Naive thymus-derived CD4-positive, alpha-beta T cell (primary cell): ENCODE measurements around the gene FBRSL1. TPM values are rescaled to one million over a fixed set of nuclear protein-coding genes. Genes with fewer than 3 reads are reported as not detected.

ENCODE experiments used
- ATAC-seq: fragments of 150-1000 bp; cut with Tn5 transposase; 2 replicates; pipeline ENCODE4 v1.10.0; 2021; ENCODE audit warnings: mild to moderate bottlenecking, moderate library complexity
- CTCF ChIA-PET: fragments of 350-600 bp; sonication (Branson Sonifier 250); formaldehyde crosslinking; loops from one replicate; lab custom pipeline; 2021; ENCODE audit warnings: antibody characterized with exemption; lab: Charles Lee
- POLR2A ChIA-PET: fragments of 350-600 bp; sonication (Branson Sonifier 250); formaldehyde crosslinking; loops from one replicate; lab custom pipeline; 2021; ENCODE audit warnings: antibody characterized with exemption, inconsistent platforms; lab: Charles Lee
- DNase-seq, 9 donors: peaks; one replicate each; pipeline versions ENCODE4 v3.0.0 to v3.0.0-alpha.2; 2020 to 2022; ENCODE audit warnings: mixed read lengths in 1 of 9
- H3K27ac ChIP-seq: one replicate; pipeline ENCODE4 v1.7.0; 2013; ENCODE audit warnings: mild to moderate bottlenecking, low read depth, low read length, moderate library complexity
- H3K27me3 ChIP-seq, 2 donors: one replicate each; pipeline ENCODE4 v1.7.0; 2013; ENCODE audit warnings: low read length in 2 of 2, mild to moderate bottlenecking in 2 of 2, moderate library complexity in 2 of 2; ENCODE audit not compliant: control insufficient read depth in 2 of 2, insufficient read depth in 2 of 2
- H3K36me3 ChIP-seq, 3 experiments: 1 replicate in 2 of 3; 2 replicates in 1 of 3; pipeline ENCODE4 v1.7.0; 2013; ENCODE audit warnings: low read length in 3 of 3, mild to moderate bottlenecking in 3 of 3, moderate library complexity in 1 of 3; ENCODE audit not compliant: insufficient read depth in 3 of 3, control insufficient read depth in 2 of 3
- H3K4me1 ChIP-seq, 2 donors: one replicate each; pipeline ENCODE4 v1.7.0; 2013; ENCODE audit warnings: low read length in 2 of 2, mild to moderate bottlenecking in 2 of 2, moderate library complexity in 1 of 2; ENCODE audit not compliant: control insufficient read depth in 2 of 2, insufficient read depth in 2 of 2
- H3K4me3 ChIP-seq: 2 replicates; pipeline ENCODE4 v1.7.0; 2013; ENCODE audit warnings: mild to moderate bottlenecking, low read length
- H3K9me3 ChIP-seq, 3 experiments: 1 replicate in 2 of 3; 2 replicates in 1 of 3; pipeline ENCODE4 v1.7.0; 2013; ENCODE audit warnings: low read length in 3 of 3; ENCODE audit not compliant: control insufficient read depth in 2 of 3
- H3K27ac Mint-ChIP-seq, 9 donors: one replicate each; pipeline ENCODE4 v1.8.0; 2020 to 2022; ENCODE audit warnings: mixed read lengths in 9 of 9, mild to moderate bottlenecking in 8 of 9, moderate library complexity in 5 of 9, inconsistent platforms in 2 of 9
- H3K27me3 Mint-ChIP-seq, 5 donors: one replicate each; pipeline ENCODE4 v1.8.0; 2021 to 2022; ENCODE audit warnings: mixed read lengths in 5 of 5, mild to moderate bottlenecking in 1 of 5
- H3K36me3 Mint-ChIP-seq, 5 donors: one replicate each; pipeline ENCODE4 v1.8.0; 2020 to 2022; ENCODE audit warnings: mixed read lengths in 5 of 5, mild to moderate bottlenecking in 3 of 5, inconsistent platforms in 1 of 5
- H3K4me1 Mint-ChIP-seq, 7 donors: one replicate each; pipeline ENCODE4 v1.8.0; 2020 to 2022; ENCODE audit warnings: mixed read lengths in 7 of 7, mild to moderate bottlenecking in 3 of 7, inconsistent platforms in 1 of 7
- H3K4me3 Mint-ChIP-seq, 10 donors: one replicate each; pipeline ENCODE4 v1.8.0; 2020 to 2022; ENCODE audit warnings: mild to moderate bottlenecking in 10 of 10, mixed read lengths in 10 of 10, moderate library complexity in 6 of 10, inconsistent platforms in 2 of 10
- H3K9me3 Mint-ChIP-seq, 11 donors: one replicate each; pipeline ENCODE4 v1.8.0; 2020 to 2022; ENCODE audit warnings: mixed read lengths in 11 of 11, mild to moderate bottlenecking in 4 of 11, inconsistent platforms in 1 of 11, moderate library complexity in 1 of 11
- intact Hi-C, 2 donors: fragments of 100-400 bp; cut with micrococcal nuclease; formaldehyde crosslinking; loops; one replicate each; pipeline ENCODE4 v1.15.1; 2023
- polyA plus RNA-seq, 2 donors: library from polyadenylated mRNA; unstranded; fragments of 300-500 nt; fragmentation: Illumina TruSeq; gene quantifications; one replicate each; pipeline ENCODE4 v1.2.3, GENCODE V29; 2021
- total RNA-seq, 6 experiments: library from RNA in 5 of 6; stranded (reverse) in 5 of 6; gene quantifications; 1 replicate in 5 of 6; 2 replicates in 1 of 6; pipeline ENCODE4 v1.2.3 and lab custom pipeline; 2021 to 2026

FBRSL1 gene
- total and polyA plus RNA-seq, 7 experiments from 2014 or later: 0.77 to 105 (median 90.9) TPM

GRCh38 chr12:132539016-132539773, 49.2 kb downstream of the FBRSL1 start:
- Mint-ChIP-seq H3K9me3 (peaks cover 0 to 14% (median 0%) of the 10 kb centered on the region in 11 donors), H3K27ac (no peak overlapping the region), H3K4me3 (no peak overlapping the region), H3K4me1 (peaks cover 1 to 19% (median 8%) of the 10 kb centered on the region in 7 donors), H3K36me3 (peaks cover 0 to 10% (median 0%) of the 10 kb centered on the region in 5 donors), H3K27me3 (no peaks in the 10 kb centered on the region)
- Histone ChIP-seq H3K27ac (no peak overlapping the region), H3K36me3 (peaks cover 0 to 4% (median 0%) of the 10 kb centered on the region in 3 experiments), H3K9me3 (no peaks in the 10 kb centered on the region), H3K27me3 (no peaks in the 10 kb centered on the region), H3K4me3 (no peak overlapping the region), H3K4me1 (peaks cover 0 to 3% of the 10 kb centered on the region in 2 donors)
- ChIA-PET POLR2A (no interaction called here), CTCF (no interaction called here)
- intact Hi-C loops: no loop called here
- DNase-seq: no peak
- ATAC-seq: no peak

GRCh38 chr12:132540436-132540835, 50.5 kb downstream of the FBRSL1 start:
- Histone ChIP-seq H3K27me3 (no peaks in the 10 kb centered on the region), H3K4me1 (peaks cover 0 to 3% of the 10 kb centered on the region in 2 donors), H3K4me3 (no peak overlapping the region), H3K36me3 (peaks cover 0 to 4% (median 0%) of the 10 kb centered on the region in 3 experiments), H3K9me3 (no peaks in the 10 kb centered on the region), H3K27ac (no peak overlapping the region)
- POLR2A ChIA-PET: no interaction called here
- Mint-ChIP-seq H3K9me3 (peaks cover 0 to 12% (median 0%) of the 10 kb centered on the region in 11 donors), H3K27ac (no peak overlapping the region), H3K36me3 (peaks cover 0 to 10% (median 0%) of the 10 kb centered on the region in 5 donors), H3K4me1 (peaks cover 5 to 21% (median 10%) of the 10 kb centered on the region in 7 donors), H3K4me3 (no peak overlapping the region), H3K27me3 (no peaks in the 10 kb centered on the region)
- CTCF ChIA-PET: no interaction called here
- DNase-seq (no peak), ATAC-seq (no peak)
- intact Hi-C loops: no loop called here

- no peak overlapping the region for H3K4me3 Mint-ChIP-seq
- ATAC-seq (no peak), DNase-seq (no peak)
- Histone ChIP-seq H3K27ac (no peak overlapping the region), H3K4me1 (peaks cover 0 to 3% of the 10 kb centered on the region in 2 donors), H3K27me3 (no peaks in the 10 kb centered on the region), H3K36me3 (peaks cover 0 to 4% (median 0%) of the 10 kb centered on the region in 3 experiments), H3K9me3 (no peaks in the 10 kb centered on the region), H3K4me3 (no peak overlapping the region)
- intact Hi-C loops: no loop called here
- H3K27me3 Mint-ChIP-seq: no peaks in the 10 kb centered on the region
- H3K9me3 Mint-ChIP-seq: peaks cover 0 to 6% (median 0%) of the 10 kb centered on the region in 11 donors
- CTCF ChIA-PET: no interaction called here
- no peak overlapping the region for H3K27ac Mint-ChIP-seq
- H3K36me3 Mint-ChIP-seq: peaks cover 0 to 5% (median 0%) of the 10 kb centered on the region in 5 donors
- H3K4me1 Mint-ChIP-seq: peaks cover 5 to 15% (median 10%) of the 10 kb centered on the region in 7 donors
- POLR2A ChIA-PET: no interaction called here
Measured at GRCh38 chr12:132541200-132541599, 51.2 kb downstream of the FBRSL1 start.

GRCh38 chr12:132541996-132542395, 52.0 kb downstream of the FBRSL1 start:
- H3K9me3 Mint-ChIP-seq: no peaks in the 10 kb centered on the region
- H3K9me3 ChIP-seq: no peaks in the 10 kb centered on the region
- no peaks in the 10 kb centered on the region for H3K27me3 Mint-ChIP-seq
- peaks cover 0 to 3% of the 10 kb centered on the region in 2 donors for H3K4me1 ChIP-seq
- ATAC-seq (no peak), DNase-seq (no peak)
- H3K27me3 ChIP-seq: no peaks in the 10 kb centered on the region
- intact Hi-C loops: no loop called here
- H3K4me3 ChIP-seq: no peak overlapping the region
- CTCF ChIA-PET: no interaction called here
- POLR2A ChIA-PET: no interaction called here
- H3K4me1 Mint-ChIP-seq: peaks cover 3 to 12% (median 8%) of the 10 kb centered on the region in 7 donors
- peaks cover 0 to 5% (median 0%) of the 10 kb centered on the region in 5 donors for H3K36me3 Mint-ChIP-seq
- peaks cover 0 to 4% (median 0%) of the 10 kb centered on the region in 3 experiments for H3K36me3 ChIP-seq
- no peak overlapping the region for H3K27ac Mint-ChIP-seq
- H3K27ac ChIP-seq: no peak overlapping the region
- H3K4me3 Mint-ChIP-seq: no peak overlapping the region

DNA sequence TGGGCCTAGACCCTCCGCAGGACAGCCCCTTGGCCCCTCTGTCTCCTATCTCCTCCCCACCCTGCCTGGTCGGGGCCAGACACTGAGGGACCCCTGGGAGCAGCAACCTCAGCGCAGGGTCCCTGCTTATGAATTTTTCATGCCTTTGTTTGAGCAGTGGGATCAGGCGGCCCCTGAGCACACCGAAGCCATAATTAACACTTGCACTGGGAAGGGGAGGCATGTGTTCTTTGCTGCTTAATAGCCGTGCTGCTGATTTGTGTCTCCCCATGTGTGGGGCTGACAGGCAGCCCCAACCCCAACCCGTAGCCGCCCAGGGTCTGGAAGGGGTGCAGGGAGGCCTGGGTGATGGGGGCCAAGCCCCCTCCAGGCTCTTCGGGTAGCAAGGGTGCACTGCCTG, 52.7 kb downstream of the FBRSL1 start:
- peaks cover 0 to 9% (median 0%) of the 10 kb centered on the region in 3 experiments for H3K36me3 ChIP-seq
- H3K4me3 Mint-ChIP-seq: no peak overlapping the region
- H3K4me1 ChIP-seq: peaks cover 0 to 3% of the 10 kb centered on the region in 2 donors
- no peak overlapping the region for H3K4me3 ChIP-seq
- H3K27me3 Mint-ChIP-seq: no peaks in the 10 kb centered on the region
- H3K36me3 Mint-ChIP-seq: peaks cover 0 to 5% (median 0%) of the 10 kb centered on the region in 5 donors
- H3K27me3 ChIP-seq: no peaks in the 10 kb centered on the region
- DNase-seq (no peak), ATAC-seq (no peak)
- ChIA-PET POLR2A (no interaction called here), CTCF (no interaction called here)
- H3K9me3 Mint-ChIP-seq: no peaks in the 10 kb centered on the region
- intact Hi-C loops: no loop called here
- no peak overlapping the region for H3K27ac Mint-ChIP-seq
- H3K27ac ChIP-seq: no peak overlapping the region
- peaks cover 3 to 10% (median 8%) of the 10 kb centered on the region in 7 donors for H3K4me1 Mint-ChIP-seq
- H3K9me3 ChIP-seq: no peaks in the 10 kb centered on the region

DNA sequence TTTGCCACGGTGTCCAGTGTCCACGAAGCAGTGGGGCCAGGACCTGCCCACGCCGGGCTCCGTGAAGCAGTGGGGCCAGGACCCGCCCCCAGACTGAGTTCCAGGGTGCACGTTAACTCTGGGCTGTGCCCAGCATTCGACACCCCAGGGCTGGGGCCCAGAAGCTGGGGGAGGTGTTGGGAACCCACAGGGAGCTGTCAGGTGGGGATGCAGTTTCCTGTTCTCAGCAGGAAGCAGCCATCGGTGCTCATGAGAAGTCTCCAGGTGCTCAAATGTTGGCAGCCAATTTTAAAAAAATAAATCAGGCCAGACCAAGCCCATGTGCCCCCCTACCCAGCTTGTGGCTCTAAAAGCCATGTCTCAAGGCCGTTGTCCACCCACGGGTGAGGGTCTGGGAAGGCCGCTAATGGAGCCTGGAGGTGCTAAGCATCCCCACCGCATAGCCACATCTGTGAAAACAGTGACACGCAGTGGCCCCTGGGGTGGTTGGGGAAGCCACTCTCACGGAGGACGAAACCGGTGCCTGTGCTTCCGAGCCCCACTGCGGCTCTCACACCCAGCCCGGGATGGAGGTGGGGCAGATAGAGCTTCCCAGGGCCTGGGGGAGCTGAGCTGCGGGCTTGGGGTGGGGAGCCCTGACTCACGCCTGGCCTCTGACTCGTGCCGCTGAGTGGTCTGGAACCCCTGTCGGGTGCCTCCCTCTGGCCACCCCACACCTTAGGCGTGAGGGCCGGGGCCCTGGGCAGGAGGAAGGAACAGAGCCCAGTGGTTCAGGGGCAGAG, 53.5 kb downstream of the FBRSL1 start:
- no peak for ATAC-seq
- Mint-ChIP-seq H3K4me1 (peaks cover 3 to 8% (median 7%) of the 10 kb centered on the region in 7 donors), H3K9me3 (no peaks in the 10 kb centered on the region), H3K27me3 (no peaks in the 10 kb centered on the region), H3K4me3 (no peak overlapping the region), H3K36me3 (peaks cover 0 to 5% (median 0%) of the 10 kb centered on the region in 5 donors), H3K27ac (no peak overlapping the region)
- no peaks in the 10 kb centered on the region for H3K9me3 ChIP-seq
- peaks cover 0 to 17% (median 0%) of the 10 kb centered on the region in 3 experiments for H3K36me3 ChIP-seq
- no peak overlapping the region for H3K27ac ChIP-seq
- CTCF ChIA-PET: interaction anchor here (1.0 kb wide), 1 partner anchor 128 kb away, joined by 4 read pairs; no protein-coding TSS in a partner anchor
- no peak overlapping the region for H3K4me3 ChIP-seq
- POLR2A ChIA-PET: no interaction called here
- H3K4me1 ChIP-seq: peaks cover 0 to 3% of the 10 kb centered on the region in 2 donors
- H3K27me3 ChIP-seq: no peaks in the 10 kb centered on the region
- no peak for DNase-seq
- intact Hi-C loops: no loop called here
